ENCODE data around the gene C10orf90. TPM values are rescaled to one million over a fixed set of nuclear protein-coding genes. Genes with fewer than 3 reads are reported as not detected.

The C10orf90 gene
- total RNA-seq, 1 donor from 2014 or later, result not detected

- H3K27me3 ChIP-seq (ENCODE audit: low read depth), result no peaks in the 10 kb centered on the region
- no peak for ATAC-seq
- no peak for DNase-seq
- H3K27ac ChIP-seq, result no peak overlapping the region
- no peaks in the 10 kb centered on the region for H3K36me3 ChIP-seq
- no peaks in the 10 kb centered on the region for H3K9me3 ChIP-seq
- intact Hi-C loops (cut with DNase I), result no loop called here
- no peak overlapping the region for H3K4me3 ChIP-seq
- no peaks in the 10 kb centered on the region for H3K4me1 ChIP-seq
- no peak for TF ChIP-seq CTCF (IDR thresholded peaks at IDR 0.05)
Measured at GRCh38 chr10:126408953-126409641, 261.4 kb downstream of the C10orf90 start.

GRCh38 chr10:126407831-126408230 is 262.7 kb downstream of the C10orf90 start:
- no peak for TF ChIP-seq CTCF (IDR thresholded peaks at IDR 0.05)
- Histone ChIP-seq H3K36me3 (no peaks in the 10 kb centered on the region), H3K27me3 (ENCODE audit: low read depth) (no peaks in the 10 kb centered on the region), H3K4me3 (no peak overlapping the region), H3K4me1 (no peaks in the 10 kb centered on the region), H3K9me3 (no peaks in the 10 kb centered on the region), H3K27ac (no peak overlapping the region)
- DNase-seq, result no peak
- intact Hi-C loops (cut with DNase I), result no loop called here
- ATAC-seq, result no peak

DNA sequence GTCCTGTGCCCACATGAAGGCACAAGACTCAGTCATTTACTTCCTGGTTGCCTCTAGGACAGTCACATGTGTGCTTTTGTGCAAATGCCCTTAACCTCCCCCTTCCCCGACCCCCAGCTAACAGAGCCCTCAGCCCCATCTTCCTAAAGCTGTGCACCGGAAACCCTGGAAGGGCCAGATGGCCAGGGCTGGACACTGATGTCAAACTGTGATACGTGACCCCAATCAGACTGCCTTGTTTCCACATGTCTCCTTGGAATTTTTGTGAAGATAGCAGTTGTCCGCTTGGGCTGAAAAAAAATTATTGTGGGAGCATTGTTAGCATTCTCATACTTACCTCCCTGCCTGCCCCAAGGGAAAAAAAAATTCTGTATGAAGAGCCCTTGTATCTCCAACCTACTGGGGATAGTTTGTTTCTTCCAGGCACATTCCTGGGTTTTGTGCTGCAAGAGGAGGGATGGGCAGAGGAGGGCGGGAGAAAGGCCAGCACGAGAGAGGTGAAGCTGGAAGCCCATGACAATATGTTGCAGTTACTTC is 265.2 kb downstream of the C10orf90 start:
- DNase-seq (no peak), ATAC-seq (no peak)
- no peak for TF ChIP-seq CTCF (IDR thresholded peaks at IDR 0.05)
- no peak overlapping the region for H3K27ac ChIP-seq
- intact Hi-C loops (cut with DNase I), result no loop called here
- no peaks in the 10 kb centered on the region for H3K4me1 ChIP-seq
- H3K27me3 ChIP-seq (ENCODE audit: low read depth), result no peaks in the 10 kb centered on the region
- H3K9me3 ChIP-seq, result no peaks in the 10 kb centered on the region
- H3K36me3 ChIP-seq, result no peaks in the 10 kb centered on the region
- H3K4me3 ChIP-seq, result no peak overlapping the region

DNA sequence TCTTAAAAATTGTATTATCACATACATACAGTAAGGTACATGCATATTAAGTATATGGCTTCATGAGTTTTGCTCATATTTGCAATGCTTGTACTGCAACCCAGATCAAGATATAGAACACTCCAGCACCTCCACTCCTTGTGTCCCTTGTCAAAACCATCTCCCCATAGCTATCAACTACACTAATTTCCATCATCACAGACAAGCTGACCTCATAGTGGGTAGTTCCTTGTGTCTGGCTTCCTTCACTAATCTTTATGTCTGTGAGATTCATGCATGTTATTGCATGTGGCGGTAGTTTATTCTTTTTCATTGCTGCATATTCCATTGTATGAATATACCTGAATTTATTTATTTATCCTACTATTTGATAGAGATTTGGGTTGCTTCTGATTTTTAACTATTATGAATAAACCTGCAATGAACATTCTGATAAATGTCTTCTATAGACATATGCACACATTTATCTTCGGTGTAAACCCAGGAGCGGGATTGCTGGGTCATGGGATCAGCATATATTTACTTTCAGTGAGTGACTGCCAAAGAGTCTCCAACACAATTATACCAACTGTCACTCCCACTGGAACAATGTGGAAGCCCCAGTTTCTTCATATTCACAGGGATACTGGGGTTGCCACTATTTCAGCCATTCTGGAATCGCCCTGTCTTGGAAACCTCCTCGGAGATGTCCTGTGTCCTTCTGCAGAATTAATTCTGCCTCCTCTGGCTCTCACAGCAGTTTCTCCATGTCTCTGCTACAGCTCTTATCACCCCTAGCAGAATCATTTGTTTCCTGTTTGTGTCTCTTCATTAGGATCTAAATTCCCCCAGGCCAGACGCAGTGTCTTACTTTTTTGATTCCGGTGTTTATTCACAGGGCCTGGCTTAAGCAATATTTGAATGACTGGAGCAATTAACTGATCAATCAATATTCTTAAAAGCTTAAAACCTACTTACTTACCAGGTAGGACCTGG is 267.5 kb downstream of the C10orf90 start:
- Histone ChIP-seq H3K36me3 (no peaks in the 10 kb centered on the region), H3K4me1 (no peaks in the 10 kb centered on the region), H3K9me3 (no peaks in the 10 kb centered on the region), H3K27me3 (ENCODE audit: low read depth) (no peaks in the 10 kb centered on the region), H3K27ac (no peak overlapping the region), H3K4me3 (no peak overlapping the region)
- no peak for TF ChIP-seq CTCF (IDR thresholded peaks at IDR 0.05)
- intact Hi-C loops (cut with DNase I), result no loop called here
- ATAC-seq, result no peak
- no peak for DNase-seq

- DNase-seq (no peak), ATAC-seq (no peak)
- Histone ChIP-seq H3K27ac (no peak overlapping the region), H3K36me3 (no peaks in the 10 kb centered on the region), H3K9me3 (no peaks in the 10 kb centered on the region), H3K4me3 (no peak overlapping the region), H3K4me1 (no peaks in the 10 kb centered on the region), H3K27me3 (ENCODE audit: low read depth) (no peaks in the 10 kb centered on the region)
- intact Hi-C loops (cut with DNase I), result no loop called here
- no peak for TF ChIP-seq CTCF (IDR thresholded peaks at IDR 0.05)
Measured at GRCh38 chr10:126400641-126401040, 269.9 kb downstream of the C10orf90 start.

All from lower lobe of right lung (tissue), 2 donors.